ENCODE data around the gene CLTA.

Gene CLTA

GRCh38 chr9:36165826-36166167 is 24.9 kb upstream of the CLTA start (continued):
- TF ChIP-seq ZNF639 (tag by site-specific recombination; IDR thresholded peaks at IDR 0.05) (no peak), ZNF211 (tag by site-specific recombination; IDR thresholded peaks at IDR 0.05; ENCODE audit: low read depth) (no peak), ZNF280C (tag by site-specific recombination; IDR thresholded peaks at IDR 0.05) (no peak), ZNF777 (tag by site-specific recombination; IDR thresholded peaks at IDR 0.05; ENCODE audit: borderline replicate concordance) (no peak), ZNF37A (tag by site-specific recombination; IDR thresholded peaks at IDR 0.05) (no peak)

GRCh38 chr9:36166168-36166927 is 24.4 kb upstream of the CLTA start:
- no peaks in the 10 kb centered on the region for H3K36me3 ChIP-seq (ENCODE audit: control insufficient read depth in 2 of 2, insufficient read depth in 1 of 2, low read length in 2 of 2)
- ChIA-PET CTCF (interaction anchor here (0.6 to 8.2 kb wide), 33 partner anchors 10 to 1245 kb away, joined by 3 to 172 read pairs (median 5); partner anchors contain the start of genes CLTA and GLIPR2), POLR2A (interaction anchor here (0.7 to 1.6 kb wide), 7 partner anchors 23 to 756 kb away, joined by 3 to 7 read pairs (median 3); partner anchors contain the start of genes CLTA and GLIPR2)
- H3K4me3 ChIP-seq (ENCODE audit: low read depth, low read length): peak overlapping the region; percentile 21; the same call in 1 of the 2 replicates
- no peak overlapping the region for H3K27ac ChIP-seq (ENCODE audit: extremely low read depth, low read depth, low read length)
- no peaks in the 10 kb centered on the region for H3K9me3 ChIP-seq (ENCODE audit: control insufficient read depth, insufficient read depth, low read depth, low read length)
- peaks cover 4% of the 10 kb centered on the region; the same call in 1 of the 2 replicates for H3K4me1 ChIP-seq (ENCODE audit: control insufficient read depth, insufficient read depth, low read length)
- TF ChIP-seq SP7 (tag by site-specific recombination; IDR thresholded peaks at IDR 0.05) (peak; percentile 39; the same call in 1 of the 2 replicates), ZNF654 (tag by site-specific recombination; IDR thresholded peaks at IDR 0.05; ENCODE audit: low read depth) (peak; percentile 62), PATZ1 (tag by site-specific recombination; IDR thresholded peaks at IDR 0.05) (peak; percentile 64), ZNF692 (tag by site-specific recombination; IDR thresholded peaks at IDR 0.05) (peak; percentile 44; the same call in 1 of the 2 replicates), ZNF335 (tag by site-specific recombination; conservative IDR thresholded peaks at IDR 0.05) (peak; percentile 66), SP3 (tag by site-specific recombination; IDR thresholded peaks at IDR 0.05) (peak; percentile 52; the same call in 1 of the 2 replicates), ATF2 (tag by site-specific recombination; IDR thresholded peaks at IDR 0.05; ENCODE audit: low read depth) (no peak), ZNF133 (tag by site-specific recombination; IDR thresholded peaks at IDR 0.05) (no peak), ZSCAN5A (tag by site-specific recombination; IDR thresholded peaks at IDR 0.05) (no peak), ZNF140 (tag by site-specific recombination; IDR thresholded peaks at IDR 0.05) (no peak), SP2 (tag by site-specific recombination; IDR thresholded peaks at IDR 0.05) (peak; percentile 36; the same call in 1 of the 2 replicates), ZNF202 (tag by site-specific recombination; IDR thresholded peaks at IDR 0.05; ENCODE audit: borderline replicate concordance) (no peak), ZFHX2 (tag by site-specific recombination; conservative IDR thresholded peaks at IDR 0.05) (peak; percentile 72), ZNF2 (tag by site-specific recombination; IDR thresholded peaks at IDR 0.05) (no peak), ZEB2 (tag by site-specific recombination; IDR thresholded peaks at IDR 0.05) (0 out of 2 replicates have a peak, but pooled peaks have one; percentile 34), ZBTB26 (tag by site-specific recombination; optimal IDR thresholded peaks at IDR 0.05) (peak; percentile 43), KLF17 (tag by site-specific recombination; IDR thresholded peaks at IDR 0.05) (0 out of 2 replicates have a peak, but pooled peaks have one; percentile 47)
